Thoracic aorta (tissue), 2 donors: ENCODE measurements around the gene BTD. TPM values are rescaled to one million over a fixed set of nuclear protein-coding genes. Genes with fewer than 3 reads are reported as not detected.

Experiments used
- ATAC-seq: fragments of 150-250 bp; one replicate; pipeline ENCODE4 v1.8.0; 2017; ENCODE audit warnings: low read depth; ENCODE audit not compliant: insufficient number of reproducible peaks, low FRiP score
- DNase-seq: peaks from one replicate; pipeline ENCODE4 v3.0.0-alpha.2; 2020; ENCODE audit warnings: low spot score
- H3K27ac ChIP-seq, 2 donors: fragments of 200-600 bp; sonication (generic); 1 replicate in 1 of 2; 2 replicates in 1 of 2; pipeline ENCODE4 v1.5.1; 2016; ENCODE audit warnings: mild to moderate bottlenecking in 2 of 2, moderate library complexity in 2 of 2
- H3K27me3 ChIP-seq: fragments of 200-600 bp; sonication (generic); replicated peaks from 2 replicates; pipeline ENCODE4 v1.6.0; 2016; ENCODE audit warnings: mild to moderate bottlenecking; ENCODE audit not compliant: insufficient read depth
- H3K36me3 ChIP-seq: fragments of 200-600 bp; sonication (generic); one replicate; pipeline ENCODE4 v1.5.1; 2016
- H3K4me1 ChIP-seq, 2 donors: fragments of 200-600 bp; sonication (generic); 1 replicate in 1 of 2; 2 replicates in 1 of 2; pipeline versions ENCODE4 v1.5.1 to v1.6.0; 2016; ENCODE audit warnings: low read depth in 2 of 2, mild to moderate bottlenecking in 1 of 2; ENCODE audit not compliant: control insufficient read depth in 1 of 2
- H3K4me3 ChIP-seq: fragments of 200-600 bp; sonication (generic); 2 replicates; pipeline ENCODE4 v1.5.1; 2016; ENCODE audit warnings: mild to moderate bottlenecking
- H3K9me3 ChIP-seq: fragments of 200-600 bp; sonication (generic); 2 replicates; pipeline ENCODE4 v1.5.1; 2016
- CTCF ChIP-seq: fragments of 200-600 bp; sonication (generic); IDR thresholded peaks from one replicate; pipeline ENCODE4 v1.5.1; 2019; ENCODE audit warnings: antibody characterized with exemption
- total RNA-seq, 2 donors: library from RNA; depleted of rRNA; stranded (reverse); fragments of >200 nt; gene quantifications; one replicate each; pipeline versions ENCODE4 v1.1.0 to v1.2.3, GENCODE V29; 2016

Gene BTD
- total RNA-seq: 10 to 100 TPM; 19.4 to 23.3 TPM

- ATAC-seq: peak; percentile 99
- H3K9me3 ChIP-seq: no peaks in the 10 kb centered on the region
- no peak for TF ChIP-seq CTCF
- DNase-seq: peak; percentile 94
- H3K36me3 ChIP-seq: peaks cover 7% of the 10 kb centered on the region
- H3K27me3 ChIP-seq: no peaks in the 10 kb centered on the region
- H3K27ac ChIP-seq: peak within 1 kb of the TSS; percentile 83
- H3K4me1 ChIP-seq: peaks cover 20 to 24% of the 10 kb centered on the region in 2 donors
- peak within 1 kb of the TSS; percentile 97 for H3K4me3 ChIP-seq
Observed at GRCh38 chr3:15601399-15602145, at the start of gene BTD, which contains the start of gene HACL1. BTD (plus strand) TSS chr3:15601745; CDS start chr3:15635440, 33,695 bp downstream. HACL1 (minus strand) TSS chr3:15601569; CDS start chr3:15601463, 106 bp downstream.

- no peaks in the 10 kb centered on the region for H3K27me3 ChIP-seq
- no peak overlapping the region for H3K27ac ChIP-seq
- H3K4me3 ChIP-seq: no peak overlapping the region
- H3K9me3 ChIP-seq: no peaks in the 10 kb centered on the region
- TF ChIP-seq CTCF: no peak
- ATAC-seq (no peak), DNase-seq (no peak)
- no peaks in the 10 kb centered on the region for H3K36me3 ChIP-seq
- no peaks in the 10 kb centered on the region for H3K4me1 ChIP-seq
Observed at GRCh38 chr3:15551902-15552301, 49.6 kb upstream of the BTD start.

GRCh38 chr3:15553749-15554148, 47.8 kb upstream of the BTD start:
- no peak for TF ChIP-seq CTCF
- Histone ChIP-seq H3K27ac (no peak overlapping the region), H3K4me3 (no peak overlapping the region), H3K4me1 (no peaks in the 10 kb centered on the region), H3K27me3 (no peaks in the 10 kb centered on the region), H3K9me3 (no peaks in the 10 kb centered on the region), H3K36me3 (no peaks in the 10 kb centered on the region)
- ATAC-seq (no peak), DNase-seq (no peak)

- Histone ChIP-seq H3K9me3 (no peaks in the 10 kb centered on the region), H3K27me3 (no peaks in the 10 kb centered on the region), H3K36me3 (no peaks in the 10 kb centered on the region), H3K4me1 (no peaks in the 10 kb centered on the region), H3K4me3 (no peak overlapping the region), H3K27ac (no peak overlapping the region)
- TF ChIP-seq CTCF: no peak
- no peak for DNase-seq
- ATAC-seq: no peak
Observed at GRCh38 chr3:15556512-15556911, 45.0 kb upstream of the BTD start.

- H3K27ac ChIP-seq: peak overlapping the region in 1 of 2 donors; percentile 36
- no peaks in the 10 kb centered on the region for H3K4me1 ChIP-seq
- H3K9me3 ChIP-seq: no peaks in the 10 kb centered on the region
- no peaks in the 10 kb centered on the region for H3K27me3 ChIP-seq
- peaks cover under 1% of the 10 kb centered on the region for H3K36me3 ChIP-seq
- peak; percentile 41 for ATAC-seq
- H3K4me3 ChIP-seq: no peak overlapping the region
- peak; percentile 55 for TF ChIP-seq CTCF
- peak; percentile 13 for DNase-seq
Observed at GRCh38 chr3:15557511-15557946, 44.0 kb upstream of the BTD start.
